HG03342 (cell line): ENCODE data around the gene EIF1.

Source experiments
- ATAC-seq: cut with Tn5 transposase; IDR thresholded peaks from one replicate; pipeline ENCODE4 v1.9.1; 2021; ENCODE audit warnings: mild to moderate bottlenecking, moderate library complexity; ENCODE audit not compliant: unreplicated experiment

EIF1 gene

GRCh38 chr17:41734139-41734948 lies 45.7 kb downstream of the EIF1 start, which contains the start of gene HAP1:
HAP1 (minus strand) TSS chr17:41734643; CDS start chr17:41734634, 9 bp downstream.
- no peak for ATAC-seq

- ATAC-seq = no peak
Observed at GRCh38 chr17:41734949-41735313, 46.2 kb downstream of the EIF1 start.

GRCh38 chr17:41735744-41736143 lies 47.1 kb downstream of the EIF1 start:
- ATAC-seq = no peak

GRCh38 chr17:41736983-41737679 lies 48.4 kb downstream of the EIF1 start:
- no peak for ATAC-seq

GRCh38 chr17:41737680-41738023 lies 49.0 kb downstream of the EIF1 start:
- ATAC-seq = no peak

GRCh38 chr17:41738077-41738800 lies 49.6 kb downstream of the EIF1 start:
- no peak for ATAC-seq

- no peak for ATAC-seq
Observed at GRCh38 chr17:41738801-41739112, 50.1 kb downstream of the EIF1 start.

GRCh38 chr17:41739661-41740352 lies 51.1 kb downstream of the EIF1 start:
- ATAC-seq = no peak

GRCh38 chr17:41740506-41740905 lies 51.8 kb downstream of the EIF1 start:
- ATAC-seq = no peak

- no peak for ATAC-seq
Observed at GRCh38 chr17:41741709-41742108, 53.0 kb downstream of the EIF1 start.
